Upper lobe of left lung (tissue), 6 donors: ENCODE measurements around the gene RFK. TPM values are rescaled to one million over a fixed set of nuclear protein-coding genes. Genes with fewer than 3 reads are reported as not detected.

Source experiments
- ATAC-seq, 2 donors: fragments of 200-7000 bp; cut with Tn5 transposase; one replicate each; pipeline ENCODE4 v1.9.1; 2022; ENCODE audit warnings: mild to moderate bottlenecking in 2 of 2, moderate library complexity in 2 of 2; ENCODE audit not compliant: low FRiP score in 2 of 2
- DNase-seq, 2 donors: peaks; one replicate each; pipeline ENCODE4 v3.0.0-alpha.2; 2019 to 2020
- H3K27ac ChIP-seq, 4 donors: fragments of 200-600 bp; sonication (generic); one replicate each; pipeline ENCODE4 v1.5.1; 2016 to 2019
- H3K27me3 ChIP-seq, 4 donors: fragments of 200-600 bp; sonication (generic); one replicate each; pipeline ENCODE4 v1.5.1; 2017 to 2019
- H3K36me3 ChIP-seq, 4 donors: fragments of 200-600 bp; sonication (generic); one replicate each; pipeline ENCODE4 v1.5.1; 2016 to 2019
- H3K4me1 ChIP-seq, 4 donors: fragments of 200-600 bp; sonication (generic); one replicate each; pipeline ENCODE4 v1.5.1; 2018 to 2019
- H3K4me3 ChIP-seq, 4 donors: fragments of 200-600 bp; sonication (generic); one replicate each; pipeline ENCODE4 v1.5.1; 2017 to 2019; ENCODE audit warnings: mild to moderate bottlenecking in 2 of 4, moderate library complexity in 1 of 4
- H3K9me3 ChIP-seq, 4 donors: fragments of 200-600 bp; sonication (generic); one replicate each; pipeline ENCODE4 v1.5.1; 2018 to 2019
- CTCF ChIP-seq, 6 experiments: fragments of 450-650 bp in 4 of 6; fragments of 200-600 bp in 2 of 6; sonication (generic) in 2 of 6; IDR thresholded peaks; one replicate each; pipeline ENCODE4 v1.5.1; 2016 to 2019; ENCODE audit warnings: antibody characterized with exemption in 6 of 6
- EP300 ChIP-seq, 4 donors: sonication (generic); formaldehyde crosslinking; IDR thresholded peaks; one replicate each; pipeline ENCODE4 v1.5.1; 2017; ENCODE audit warnings: antibody characterized with exemption in 4 of 4, control low read depth in 2 of 4
- POLR2A ChIP-seq, 4 donors: fragments of 450-650 bp; IDR thresholded peaks; one replicate each; pipeline ENCODE4 v1.5.1; 2016 to 2017; ENCODE audit warnings: antibody characterized with exemption in 4 of 4, mild to moderate bottlenecking in 2 of 4
- POLR2AphosphoS5 ChIP-seq, 2 donors: sonication (generic); formaldehyde crosslinking; IDR thresholded peaks; one replicate each; pipeline ENCODE4 v1.5.1; 2017; ENCODE audit warnings: antibody characterized with exemption in 2 of 2
- WGBS, 2 donors: methylation state at CpG; one replicate each; pipeline ENCODE4 v1.1.5; 2017 to 2018; 5-methylcytosine and 5-hydroxymethylcytosine counted together
- total RNA-seq, 6 donors: library from RNA; depleted of rRNA in 4 of 6; stranded (reverse); fragments of >200 nt in 4 of 6; gene quantifications; one replicate each; pipeline versions ENCODE4 v1.1.0 to v1.2.1, GENCODE V29; 2016 to 2021
- donor health status: DM: no; HTN: no; CAD: no; lungs with moderate emphysema.
- donor health status: DM: no; HTN: yes; CAD: no; lungs with severe emphysema.

The RFK gene
- total RNA-seq, 6 donors from 2014 or later = 4.8 to 24.3 (median 14.7) TPM

DNA sequence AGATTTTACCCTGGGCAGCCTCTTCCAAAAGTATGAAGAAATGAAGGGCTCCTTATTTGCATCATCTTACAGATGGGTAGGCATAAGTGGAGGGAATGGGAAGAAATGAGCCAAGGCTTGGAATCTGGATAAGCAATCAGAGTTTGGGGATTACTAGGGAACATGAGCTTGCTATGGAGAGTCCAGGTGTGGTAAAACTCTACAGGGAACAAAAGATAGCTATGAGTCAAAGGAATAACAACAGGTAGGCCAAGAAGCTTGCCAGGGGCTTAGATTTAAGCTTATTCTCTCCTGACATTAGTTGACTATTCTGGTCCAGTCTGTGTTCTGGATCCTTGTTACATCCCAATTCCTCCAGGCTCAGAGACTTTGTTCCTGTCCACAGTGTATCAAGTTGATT lies 16.4 kb downstream of the RFK start:
- H3K4me1 ChIP-seq = peaks cover 7 to 28% (median 18%) of the 10 kb centered on the region in 4 donors
- TF ChIP-seq CTCF (IDR thresholded peaks at IDR 0.05) (no peak), POLR2A (IDR thresholded peaks at IDR 0.05) (no peak), POLR2AphosphoS5 (IDR thresholded peaks at IDR 0.05) (no peak), EP300 (IDR thresholded peaks at IDR 0.05) (no peak)
- ATAC-seq (no peak), DNase-seq (no peak)
- no peak overlapping the region for H3K27ac ChIP-seq
- H3K4me3 ChIP-seq = no peak overlapping the region
- H3K27me3 ChIP-seq = no peaks in the 10 kb centered on the region
- no peaks in the 10 kb centered on the region for H3K36me3 ChIP-seq
- H3K9me3 ChIP-seq = no peaks in the 10 kb centered on the region

DNA sequence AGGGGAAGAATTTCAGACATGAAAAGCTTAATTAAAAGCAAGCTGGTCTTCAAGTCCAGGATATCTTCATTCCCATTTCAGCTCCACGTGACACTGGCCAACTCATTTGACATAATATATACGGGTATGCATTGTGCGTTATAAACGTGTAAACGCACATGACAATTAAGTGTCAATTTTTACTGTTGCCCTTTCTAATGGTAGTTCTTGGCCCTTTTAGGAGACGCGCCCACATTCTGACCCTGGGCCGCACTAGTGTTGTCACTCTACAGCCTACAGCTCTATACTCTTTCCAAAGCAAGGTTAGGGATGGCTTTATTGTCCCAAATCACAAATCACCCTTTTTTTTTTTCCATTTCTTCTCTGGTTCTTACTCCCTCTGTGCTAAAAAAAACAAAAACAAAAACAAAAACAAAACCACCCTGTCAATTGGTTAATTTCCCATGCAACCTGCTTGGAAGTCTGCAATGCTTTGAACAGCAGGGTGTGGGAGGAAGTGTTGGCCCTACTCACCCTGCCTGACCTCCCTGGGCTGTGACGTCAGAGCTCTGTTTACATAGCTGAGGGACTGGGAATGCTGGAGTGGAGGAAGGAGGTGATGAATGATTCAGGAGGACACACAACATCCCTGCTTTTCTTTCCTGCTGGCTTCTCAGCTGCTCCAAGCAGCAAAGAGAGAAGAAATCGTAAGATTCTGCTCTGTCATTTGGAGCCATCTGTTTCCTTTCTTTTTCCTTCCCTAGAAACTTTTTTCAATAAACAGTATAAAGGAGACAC lies 19.3 kb downstream of the RFK start:
- DNase-seq (peak in 1 of 2 donors; percentile 84), ATAC-seq (peak; percentile 80 to 81)
- TF ChIP-seq EP300 (IDR thresholded peaks at IDR 0.05) = peak in 1 of 4 donors; percentile 25
- TF ChIP-seq POLR2A (IDR thresholded peaks at IDR 0.05) = no peak
- TF ChIP-seq CTCF (IDR thresholded peaks at IDR 0.05) = no peak
- TF ChIP-seq POLR2AphosphoS5 (IDR thresholded peaks at IDR 0.05) = peak in 1 of 2 donors; percentile 57
- H3K4me3 ChIP-seq = no peak overlapping the region
- peaks cover 7 to 29% (median 25%) of the 10 kb centered on the region in 4 donors for H3K4me1 ChIP-seq
- no peaks in the 10 kb centered on the region for H3K36me3 ChIP-seq
- WGBS, 2 donors = 76 to 79% methylated on average over 10 of the region's 10 CpGs
- no peak overlapping the region for H3K27ac ChIP-seq
- H3K9me3 ChIP-seq = no peaks in the 10 kb centered on the region
- no peaks in the 10 kb centered on the region for H3K27me3 ChIP-seq

- H3K27ac ChIP-seq = no peak overlapping the region
- ATAC-seq = no peak
Measured at GRCh38 chr9:76373784-76374474, 20.3 kb downstream of the RFK start.

GRCh38 chr9:76373173-76373783 lies 20.9 kb downstream of the RFK start:
- peak in 1 of 2 donors; percentile 68 for DNase-seq
- Histone ChIP-seq H3K27me3 (no peaks in the 10 kb centered on the region), H3K4me3 (no peak overlapping the region), H3K4me1 (peaks cover 7 to 34% (median 25%) of the 10 kb centered on the region in 4 donors), H3K27ac (no peak overlapping the region), H3K36me3 (no peaks in the 10 kb centered on the region), H3K9me3 (no peaks in the 10 kb centered on the region)
- no peak for TF ChIP-seq POLR2A (IDR thresholded peaks at IDR 0.05)
- TF ChIP-seq POLR2AphosphoS5 (IDR thresholded peaks at IDR 0.05) = peak in 1 of 2 donors; percentile 46
- TF ChIP-seq CTCF (IDR thresholded peaks at IDR 0.05) = no peak
- 17 to 56% methylated on average over 4 of the region's 4 CpGs for WGBS, 2 donors
- peak; percentile 52 to 88 for ATAC-seq

More at GRCh38 chr9:76373784-76374474, 20.3 kb downstream of the RFK start:
- H3K4me1 ChIP-seq = peaks cover 7 to 34% (median 25%) of the 10 kb centered on the region in 4 donors
- H3K36me3 ChIP-seq = no peaks in the 10 kb centered on the region
- no peak overlapping the region for H3K4me3 ChIP-seq
- no peak for DNase-seq
- H3K9me3 ChIP-seq = no peaks in the 10 kb centered on the region
- H3K27me3 ChIP-seq = no peaks in the 10 kb centered on the region
- WGBS, 2 donors = 83 to 96% methylated on average over 6 of the region's 6 CpGs
- TF ChIP-seq EP300 (IDR thresholded peaks at IDR 0.05) = no peak
- no peak for TF ChIP-seq CTCF (IDR thresholded peaks at IDR 0.05)
- no peak for TF ChIP-seq POLR2AphosphoS5 (IDR thresholded peaks at IDR 0.05)
- TF ChIP-seq POLR2A (IDR thresholded peaks at IDR 0.05) = no peak
